ENCODE measurements around the gene RREB1.

GRCh38 chr6:7193122-7193521, 85.4 kb downstream of the RREB1 start:
- TF ChIP-seq CTCF (IDR thresholded peaks at IDR 0.05) (no peak), EP300 (IDR thresholded peaks at IDR 0.05) (no peak), POLR2A (IDR thresholded peaks at IDR 0.05) (no peak)
